GM23338 (cell line): ENCODE measurements around the gene PDZD8. TPM values are rescaled to one million over a fixed set of nuclear protein-coding genes. Genes with fewer than 3 reads are reported as not detected.

ENCODE experiments used
- ATAC-seq: fragments of 200-7000 bp; cut with Tn5 transposase; 3 replicates; pipeline ENCODE4 v1.9.1; 2020
- DNase-seq: peaks from one replicate; pipeline ENCODE4 v3.0.0-alpha.2; 2015; ENCODE audit warnings: low spot score
- H2AFZ ChIP-seq: fragments of 200-600 bp; sonication (generic); 2 replicates; pipeline ENCODE4 v1.8.0; 2016; ENCODE audit warnings: antibody characterized with exemption, mild to moderate bottlenecking, moderate library complexity
- H3F3A ChIP-seq: fragments of 200-600 bp; sonication (generic); replicated peaks from 2 replicates; pipeline ENCODE4 v1.8.0; 2017; ENCODE audit warnings: antibody characterized with exemption, mixed run types, low read depth
- H3K27ac ChIP-seq: fragments of 200-600 bp; sonication (generic); 2 replicates; pipeline ENCODE4 v1.6.1; 2016; ENCODE audit warnings: low read depth
- H3K27me3 ChIP-seq: fragments of 200-600 bp; sonication (generic); 2 replicates; pipeline ENCODE4 v1.8.0; 2016; ENCODE audit warnings: mild to moderate bottlenecking, mixed run types, moderate library complexity; ENCODE audit not compliant: insufficient read depth
- H3K36me3 ChIP-seq: fragments of 200-600 bp; sonication (generic); 2 replicates; pipeline ENCODE4 v1.8.0; 2016; ENCODE audit warnings: mild to moderate bottlenecking; ENCODE audit not compliant: insufficient read depth
- H3K4me1 ChIP-seq: fragments of 200-600 bp; sonication (generic); 2 replicates; pipeline ENCODE4 v1.8.0; 2016; ENCODE audit warnings: mild to moderate bottlenecking, moderate library complexity; ENCODE audit not compliant: insufficient read depth
- H3K4me2 ChIP-seq: fragments of 200-600 bp; sonication (generic); 2 replicates; pipeline ENCODE4 v1.7.1; 2017; ENCODE audit warnings: mixed run types
- H3K4me3 ChIP-seq: fragments of 200-600 bp; sonication (generic); 2 replicates; pipeline ENCODE4 v1.6.1; 2016; ENCODE audit warnings: mixed run types
- H3K79me2 ChIP-seq: fragments of 200-600 bp; sonication (generic); replicated peaks from 2 replicates; pipeline ENCODE4 v1.8.0; 2017; ENCODE audit warnings: mild to moderate bottlenecking; ENCODE audit not compliant: insufficient read depth
- H3K9me2 ChIP-seq: fragments of 200-600 bp; sonication (generic); 2 replicates; pipeline ENCODE4 v1.8.0; 2017; ENCODE audit not compliant: insufficient read depth
- H4K20me1 ChIP-seq: fragments of 200-600 bp; sonication (generic); replicated peaks from 2 replicates; pipeline ENCODE4 v1.8.0; 2017; ENCODE audit warnings: mild to moderate bottlenecking; ENCODE audit not compliant: insufficient read depth
- H3K27ac Mint-ChIP-seq: 2 replicates; pipeline ENCODE4 v1.8.0; 2020; ENCODE audit warnings: inconsistent platforms, mild to moderate bottlenecking, moderate library complexity, mixed read lengths
- H3K27me3 Mint-ChIP-seq: 3 replicates; pipeline ENCODE4 v1.8.0; 2022; ENCODE audit warnings: low read depth, mild to moderate bottlenecking, moderate library complexity, mixed read lengths, inconsistent platforms; ENCODE audit not compliant: insufficient read depth, poor library complexity
- H3K36me3 Mint-ChIP-seq: 3 replicates; pipeline ENCODE4 v1.8.0; 2021; ENCODE audit warnings: low read depth, mild to moderate bottlenecking, inconsistent platforms, moderate library complexity, mixed read lengths
- H3K4me1 Mint-ChIP-seq: 3 replicates; pipeline ENCODE4 v1.8.0; 2020; ENCODE audit warnings: mild to moderate bottlenecking, inconsistent platforms, mixed read lengths
- H3K4me3 Mint-ChIP-seq: 3 replicates; pipeline ENCODE4 v1.8.0; 2021; ENCODE audit warnings: moderate library complexity, mild to moderate bottlenecking, inconsistent platforms, mixed read lengths
- H3K9me3 Mint-ChIP-seq: 3 replicates; pipeline ENCODE4 v1.8.0; 2020; ENCODE audit warnings: moderate library complexity, mild to moderate bottlenecking, inconsistent platforms, mixed read lengths
- CREB1 ChIP-seq: fragments of 250-450 bp; sonication (Bioruptor Pico); IDR thresholded peaks from 2 replicates; pipeline ENCODE4 v1.5.0; 2020; ENCODE audit warnings: low read depth, mild to moderate bottlenecking, moderate library complexity
- CTCF ChIP-seq, 2 experiments: fragments of 200-600 bp in 1 of 2; sonication (generic) in 1 of 2; conservative IDR thresholded peaks; 2 replicates each; pipeline versions ENCODE4 v1.5.1 to v1.6.1; 2016 to 2017; ENCODE audit warnings: antibody characterized with exemption in 2 of 2, low read depth in 2 of 2, mild to moderate bottlenecking in 2 of 2, moderate library complexity in 1 of 2
- EZH2 ChIP-seq: fragments of 200-600 bp; sonication (generic); IDR thresholded peaks from one replicate; pipeline ENCODE4 v1.8.0; 2017; ENCODE audit warnings: antibody characterized with exemption, mild to moderate bottlenecking, low read depth; ENCODE audit not compliant: unreplicated experiment
- EZH2phosphoT487 ChIP-seq: fragments of 200-600 bp; sonication (generic); IDR thresholded peaks from one replicate; pipeline ENCODE4 v1.8.1; 2018; ENCODE audit warnings: antibody characterized with exemption; ENCODE audit not compliant: unreplicated experiment
- JUNB ChIP-seq: IDR thresholded peaks from one replicate; pipeline ENCODE4 v1.6.1; 2016; ENCODE audit warnings: antibody characterized with exemption; ENCODE audit not compliant: unreplicated experiment
- NANOG ChIP-seq: IDR thresholded peaks from 2 replicates; pipeline ENCODE4 v1.6.1; 2016; ENCODE audit warnings: antibody characterized with exemption, borderline replicate concordance
- POLR2AphosphoS5 ChIP-seq: IDR thresholded peaks from 2 replicates; pipeline ENCODE4 v1.6.1; 2016; ENCODE audit warnings: antibody characterized with exemption, low read depth
- REST ChIP-seq: IDR thresholded peaks from one replicate; pipeline ENCODE4 v1.6.1; 2018; ENCODE audit warnings: antibody characterized with exemption; ENCODE audit not compliant: unreplicated experiment
- STAT1 ChIP-seq: IDR thresholded peaks from one replicate; pipeline ENCODE4 v1.6.1; 2016; ENCODE audit warnings: antibody characterized with exemption; ENCODE audit not compliant: unreplicated experiment
- ZNF114 ChIP-seq: fragments of 250-450 bp; sonication (Bioruptor Pico); IDR thresholded peaks from 2 replicates; pipeline ENCODE4 v1.5.0; 2020; ENCODE audit warnings: mild to moderate bottlenecking, moderate library complexity
- ZNF331 ChIP-seq: fragments of 250-450 bp; sonication (Bioruptor Pico); IDR thresholded peaks from 2 replicates; pipeline ENCODE4 v1.5.0; 2020; ENCODE audit warnings: low read depth, mild to moderate bottlenecking, moderate library complexity
- ZNF462 ChIP-seq: fragments of 250-450 bp; sonication (Bioruptor Pico); IDR thresholded peaks from 2 replicates; pipeline ENCODE4 v1.5.0; 2020; ENCODE audit warnings: mild to moderate bottlenecking, moderate library complexity
- polyA plus RNA-seq: library from polyadenylated mRNA; unstranded; fragments of >200 nt; fragmentation: Nextera tagmentation; extraction: Ambion mirVana; gene quantifications from 2 replicates; pipeline ENCODE4 v1.2.1, GENCODE V29; 2016
- total RNA-seq: library from RNA; depleted of rRNA; stranded (reverse); fragments of >200 nt; shearing (Covaris generic); gene quantifications from 2 replicates; pipeline ENCODE4 v1.2.3, GENCODE V29; 2014
- TF ChIP-seq, protein P1 (sequence below): IDR thresholded peaks from 2 replicates; pipeline ENCODE4 v1.6.1; 2016; ENCODE audit warnings: antibody characterized with exemption

PDZD8 gene
- total and polyA plus RNA-seq, 2 experiments from 2014 or later = 11.4 to 28.6 TPM

- Histone ChIP-seq H3K79me2 (no peaks in the 10 kb centered on the region), H2AFZ (no peak overlapping the region), H3F3A (no peaks in the 10 kb centered on the region), H4K20me1 (no peaks in the 10 kb centered on the region), H3K36me3 (no peaks in the 10 kb centered on the region), H3K27ac (no peak overlapping the region), H3K4me1 (no peaks in the 10 kb centered on the region), H3K27me3 (no peaks in the 10 kb centered on the region), H3K4me2 (no peak overlapping the region), H3K9me2 (no peaks in the 10 kb centered on the region), H3K4me3 (no peak overlapping the region)
- Mint-ChIP-seq H3K9me3 (no peaks in the 10 kb centered on the region), H3K27ac (no peak overlapping the region), H3K4me3 (no peak overlapping the region), H3K36me3 (peaks cover 3% of the 10 kb centered on the region; the same call in 1 of the 3 replicates), H3K27me3 (peaks cover 9% of the 10 kb centered on the region), H3K4me1 (peaks cover 2% of the 10 kb centered on the region; the same call in 1 of the 3 replicates)
- ATAC-seq (no peak), DNase-seq (no peak)
- TF ChIP-seq EZH2phosphoT487 (no peak), STAT1 (no peak), CTCF (conservative IDR thresholded peaks at IDR 0.05; ENCODE audit: low read depth in 2 of 2) (no peak), JUNB (no peak), REST (no peak), ZNF114 (CRISPR knock-in tag) (no peak), CREB1 (CRISPR knock-in tag) (no peak), ZNF331 (CRISPR knock-in tag) (no peak), POLR2AphosphoS5 (no peak), ZNF462 (CRISPR knock-in tag) (no peak), NANOG (no peak), EZH2 (no peak)
- TF ChIP-seq, protein P1, sequence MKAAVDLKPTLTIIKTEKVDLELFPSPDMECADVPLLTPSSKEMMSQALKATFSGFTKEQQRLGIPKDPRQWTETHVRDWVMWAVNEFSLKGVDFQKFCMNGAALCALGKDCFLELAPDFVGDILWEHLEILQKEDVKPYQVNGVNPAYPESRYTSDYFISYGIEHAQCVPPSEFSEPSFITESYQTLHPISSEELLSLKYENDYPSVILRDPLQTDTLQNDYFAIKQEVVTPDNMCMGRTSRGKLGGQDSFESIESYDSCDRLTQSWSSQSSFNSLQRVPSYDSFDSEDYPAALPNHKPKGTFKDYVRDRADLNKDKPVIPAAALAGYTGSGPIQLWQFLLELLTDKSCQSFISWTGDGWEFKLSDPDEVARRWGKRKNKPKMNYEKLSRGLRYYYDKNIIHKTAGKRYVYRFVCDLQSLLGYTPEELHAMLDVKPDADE = no peak
These were observed 106.3 kb downstream of the PDZD8 start for GRCh38 chr10:117268907-117269306.
